Measurements from ENCODE around the gene RPP30.

DNA sequence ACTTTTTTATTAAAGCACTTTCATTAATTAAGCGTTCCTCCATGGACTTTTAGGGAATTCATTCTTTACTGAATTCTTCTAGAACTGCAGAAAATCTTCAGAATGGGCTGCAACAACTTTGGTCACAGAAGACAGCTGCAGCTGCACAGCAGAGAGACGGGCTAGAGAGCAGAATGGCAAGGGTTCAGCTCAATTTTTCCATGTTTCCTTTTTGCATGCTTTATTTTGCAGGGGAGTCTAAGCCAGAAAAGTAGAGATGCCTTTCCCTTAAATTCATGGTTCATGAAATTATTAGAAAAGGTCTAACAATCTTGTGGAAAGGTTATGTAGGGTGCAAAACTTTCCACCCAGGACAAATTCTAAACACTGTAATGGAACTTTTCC lies 64.5 kb downstream of the RPP30 start:
- TF ChIP-seq, protein P1, sequence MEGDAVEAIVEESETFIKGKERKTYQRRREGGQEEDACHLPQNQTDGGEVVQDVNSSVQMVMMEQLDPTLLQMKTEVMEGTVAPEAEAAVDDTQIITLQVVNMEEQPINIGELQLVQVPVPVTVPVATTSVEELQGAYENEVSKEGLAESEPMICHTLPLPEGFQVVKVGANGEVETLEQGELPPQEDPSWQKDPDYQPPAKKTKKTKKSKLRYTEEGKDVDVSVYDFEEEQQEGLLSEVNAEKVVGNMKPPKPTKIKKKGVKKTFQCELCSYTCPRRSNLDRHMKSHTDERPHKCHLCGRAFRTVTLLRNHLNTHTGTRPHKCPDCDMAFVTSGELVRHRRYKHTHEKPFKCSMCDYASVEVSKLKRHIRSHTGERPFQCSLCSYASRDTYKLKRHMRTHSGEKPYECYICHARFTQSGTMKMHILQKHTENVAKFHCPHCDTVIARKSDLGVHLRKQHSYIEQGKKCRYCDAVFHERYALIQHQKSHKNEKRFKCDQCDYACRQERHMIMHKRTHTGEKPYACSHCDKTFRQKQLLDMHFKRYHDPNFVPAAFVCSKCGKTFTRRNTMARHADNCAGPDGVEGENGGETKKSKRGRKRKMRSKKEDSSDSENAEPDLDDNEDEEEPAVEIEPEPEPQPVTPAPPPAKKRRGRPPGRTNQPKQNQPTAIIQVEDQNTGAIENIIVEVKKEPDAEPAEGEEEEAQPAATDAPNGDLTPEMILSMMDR (IDR thresholded peaks at IDR 0.05) = no peak
- TF ChIP-seq POLR2A (IDR thresholded peaks at IDR 0.05; ENCODE audit: low read depth) = no peak
- TF ChIP-seq EP300 (IDR thresholded peaks at IDR 0.05) = no peak
- TF ChIP-seq POLR2AphosphoS5 (IDR thresholded peaks at IDR 0.05) = no peak

Data from esophagus muscularis mucosa (tissue), 4 donors.